GM12891 (cell line): ENCODE measurements around the gene SAMD5.

Experiments used
- DNase-seq: peaks from one replicate; pipeline ENCODE4 v3.0.0; 2011; ENCODE audit warnings: low spot score; ENCODE audit not compliant: insufficient read length
- FAIRE-seq: peaks from 2 replicates; lab custom pipeline; 2011; peaks lifted over from hg19 to GRCh38; lab: Jason Lieb, UNC
- PAX5 ChIP-seq: IDR thresholded peaks from 2 replicates; pipeline ENCODE4 v1.6.1; 2011; ENCODE audit warnings: low read length, moderate library complexity, mild to moderate bottlenecking; ENCODE audit not compliant: insufficient read depth, severe bottlenecking
- POLR2A ChIP-seq: IDR thresholded peaks from 2 replicates; pipeline ENCODE4 v1.6.1; 2011; ENCODE audit warnings: low read depth, low read length, control low read depth
- POLR2AphosphoS5 ChIP-seq: IDR thresholded peaks from 2 replicates; pipeline ENCODE4 v1.6.1; 2011; ENCODE audit warnings: low read depth, low read length, control low read depth
- POU2F2 ChIP-seq: IDR thresholded peaks from 2 replicates; pipeline ENCODE4 v1.6.1; 2011; ENCODE audit warnings: low read depth, mild to moderate bottlenecking, control low read depth, low read length, moderate library complexity
- SPI1 ChIP-seq: IDR thresholded peaks from 2 replicates; pipeline ENCODE4 v1.6.1; 2011; ENCODE audit warnings: low read depth, low read length, control low read depth
- TAF1 ChIP-seq: IDR thresholded peaks from 2 replicates; pipeline ENCODE4 v1.6.1; 2011; ENCODE audit warnings: low read depth, low read length, control low read depth

The SAMD5 gene

DNA sequence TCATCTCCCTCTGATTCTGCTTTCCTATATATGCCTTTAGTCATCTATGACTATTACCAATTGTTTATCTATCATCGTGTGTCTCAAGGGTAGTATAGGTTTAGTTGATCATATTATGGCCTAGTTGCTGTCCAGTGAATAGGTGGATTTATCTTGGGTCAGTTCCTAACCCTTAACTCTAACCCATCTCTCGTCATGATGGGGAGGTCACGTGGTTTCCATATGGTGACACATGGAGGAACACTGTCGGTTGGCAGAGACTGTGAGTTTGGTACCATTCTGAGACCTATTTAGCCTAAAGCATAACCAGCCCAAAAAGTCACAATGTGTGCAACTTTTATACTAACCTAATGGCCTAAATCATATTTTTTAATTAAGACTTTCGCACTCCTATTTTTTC lies 103.5 kb downstream of the SAMD5 start:
- TF ChIP-seq TAF1 = no peak
- no peak for TF ChIP-seq POLR2A
- no peak for TF ChIP-seq POLR2AphosphoS5
- no peak for TF ChIP-seq PAX5
- no peak for TF ChIP-seq SPI1
- no peak for TF ChIP-seq POU2F2
- DNase-seq = no peak
- no peak for FAIRE-seq

DNA sequence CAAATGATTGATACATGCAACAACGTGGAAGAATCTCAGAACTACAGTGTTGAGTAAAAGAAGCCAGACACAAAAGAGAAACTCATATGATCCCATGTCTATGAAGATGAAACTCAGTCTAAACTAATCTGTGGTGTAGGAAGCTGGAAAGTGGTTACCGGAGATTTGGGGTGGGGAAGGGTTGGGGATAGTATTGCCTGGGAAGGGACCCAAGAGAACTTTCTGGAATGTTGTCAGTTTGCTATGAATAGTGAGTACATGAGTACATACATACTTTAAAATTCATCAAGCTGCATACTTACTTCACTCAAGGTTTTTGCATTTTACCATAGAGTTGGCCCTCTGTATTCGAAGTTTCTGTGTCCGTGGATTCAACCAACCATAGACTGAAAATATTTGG lies 106.0 kb downstream of the SAMD5 start:
- FAIRE-seq = no peak
- TF ChIP-seq TAF1 = no peak
- TF ChIP-seq SPI1 = no peak
- no peak for TF ChIP-seq POLR2AphosphoS5
- no peak for TF ChIP-seq POU2F2
- TF ChIP-seq POLR2A = no peak
- TF ChIP-seq PAX5 = no peak
- DNase-seq = no peak

DNA sequence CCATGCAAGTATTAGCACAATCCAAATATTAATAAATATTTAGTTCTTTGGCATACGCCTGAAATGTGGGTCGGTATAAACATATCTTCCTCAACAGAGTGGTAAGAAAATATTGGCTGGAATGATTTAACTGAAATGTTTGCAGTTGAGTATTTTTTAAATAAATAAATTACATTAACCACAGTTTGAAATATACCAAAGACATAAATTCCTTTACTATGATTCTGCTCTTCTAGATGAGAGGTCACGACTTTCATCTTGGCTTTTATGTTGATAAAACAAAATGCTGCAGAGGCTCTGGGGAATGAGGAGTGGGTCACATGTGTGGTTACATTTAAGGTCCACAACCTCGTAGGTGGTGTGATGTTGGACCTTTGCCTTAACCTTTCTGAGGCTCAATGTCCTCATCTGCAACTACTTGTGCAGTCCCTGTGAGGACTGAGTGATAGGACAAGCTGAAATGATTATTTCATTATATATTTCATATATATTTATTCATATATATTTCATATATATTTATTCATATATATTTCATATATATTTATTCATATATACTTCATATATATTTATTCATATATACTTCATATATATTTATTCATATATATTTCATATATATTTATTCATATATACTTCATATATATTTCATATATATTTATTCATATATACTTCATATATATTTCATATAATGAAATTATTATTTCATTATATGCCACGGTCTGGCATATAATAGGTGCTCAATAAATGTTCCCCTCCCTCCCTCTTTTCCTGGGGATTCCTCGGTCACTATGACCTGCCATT lies 107.4 kb downstream of the SAMD5 start:
- DNase-seq (no peak), FAIRE-seq (no peak)
- TF ChIP-seq TAF1 = no peak
- no peak for TF ChIP-seq POLR2A
- no peak for TF ChIP-seq SPI1
- TF ChIP-seq PAX5 = no peak
- no peak for TF ChIP-seq POU2F2
- no peak for TF ChIP-seq POLR2AphosphoS5

- TF ChIP-seq SPI1 = no peak
- no peak for TF ChIP-seq POLR2AphosphoS5
- TF ChIP-seq POU2F2 = no peak
- TF ChIP-seq PAX5 = no peak
- no peak for TF ChIP-seq TAF1
- TF ChIP-seq POLR2A = no peak
- no peak for DNase-seq
- FAIRE-seq = no peak
Observed at GRCh38 chr6:147617366-147617765, 108.9 kb downstream of the SAMD5 start.

GRCh38 chr6:147618457-147618856 lies 110.0 kb downstream of the SAMD5 start:
- no peak for FAIRE-seq
- TF ChIP-seq TAF1 (no peak), POLR2A (no peak), POLR2AphosphoS5 (no peak), POU2F2 (no peak), SPI1 (no peak), PAX5 (no peak)
- no peak for DNase-seq

GRCh38 chr6:147618927-147619326 lies 110.4 kb downstream of the SAMD5 start:
- TF ChIP-seq POU2F2 (no peak), SPI1 (no peak), POLR2A (no peak), PAX5 (no peak), TAF1 (no peak), POLR2AphosphoS5 (no peak)
- no peak for DNase-seq
- no peak for FAIRE-seq
